ENCODE results near the gene FOXP1.

DNA sequence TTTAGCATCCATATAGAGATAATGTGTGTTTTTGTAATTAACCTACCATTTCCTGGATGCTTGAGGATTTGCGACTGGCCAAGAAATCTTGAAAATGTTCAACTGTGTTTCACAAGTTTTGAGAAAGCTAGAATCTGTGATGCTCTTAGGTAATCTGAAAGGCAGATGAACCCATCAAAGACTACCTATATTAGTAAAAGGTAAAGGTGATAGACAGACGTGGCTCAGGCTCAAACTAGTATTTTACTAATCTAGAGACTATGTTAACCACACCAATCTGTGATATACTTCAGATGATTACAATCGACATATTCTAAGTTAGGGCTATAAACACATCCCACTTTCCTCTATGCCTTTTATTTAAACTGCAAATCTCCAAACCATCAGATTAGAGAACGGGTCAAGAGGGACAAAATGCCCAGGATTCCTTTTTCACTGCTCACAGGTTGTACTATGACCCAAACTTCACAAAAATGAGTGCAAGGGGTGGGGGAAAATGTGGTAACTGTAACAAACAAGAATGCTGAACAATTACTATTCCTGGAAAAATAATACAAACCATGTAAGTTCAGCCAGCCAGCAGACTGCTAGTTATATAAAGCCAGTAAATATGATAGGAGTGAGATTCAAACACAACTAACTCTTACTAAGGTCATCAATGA, 295.1 kb downstream of the FOXP1 start:
- TF ChIP-seq, protein P1, sequence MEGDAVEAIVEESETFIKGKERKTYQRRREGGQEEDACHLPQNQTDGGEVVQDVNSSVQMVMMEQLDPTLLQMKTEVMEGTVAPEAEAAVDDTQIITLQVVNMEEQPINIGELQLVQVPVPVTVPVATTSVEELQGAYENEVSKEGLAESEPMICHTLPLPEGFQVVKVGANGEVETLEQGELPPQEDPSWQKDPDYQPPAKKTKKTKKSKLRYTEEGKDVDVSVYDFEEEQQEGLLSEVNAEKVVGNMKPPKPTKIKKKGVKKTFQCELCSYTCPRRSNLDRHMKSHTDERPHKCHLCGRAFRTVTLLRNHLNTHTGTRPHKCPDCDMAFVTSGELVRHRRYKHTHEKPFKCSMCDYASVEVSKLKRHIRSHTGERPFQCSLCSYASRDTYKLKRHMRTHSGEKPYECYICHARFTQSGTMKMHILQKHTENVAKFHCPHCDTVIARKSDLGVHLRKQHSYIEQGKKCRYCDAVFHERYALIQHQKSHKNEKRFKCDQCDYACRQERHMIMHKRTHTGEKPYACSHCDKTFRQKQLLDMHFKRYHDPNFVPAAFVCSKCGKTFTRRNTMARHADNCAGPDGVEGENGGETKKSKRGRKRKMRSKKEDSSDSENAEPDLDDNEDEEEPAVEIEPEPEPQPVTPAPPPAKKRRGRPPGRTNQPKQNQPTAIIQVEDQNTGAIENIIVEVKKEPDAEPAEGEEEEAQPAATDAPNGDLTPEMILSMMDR (optimal IDR thresholded peaks at IDR 0.05 in 1 of 3, IDR thresholded peaks at IDR 0.05 in 1 of 3, conservative IDR thresholded peaks at IDR 0.05 in 1 of 3; ENCODE audit: extremely low read depth in 1 of 3, insufficient read depth in 2 of 3, low read length in 3 of 3), result no peak
- TF ChIP-seq EZH2 (IDR thresholded peaks at IDR 0.05; ENCODE audit: low read length), result no peak

Data from keratinocyte (primary cell).